ENCODE results near the gene POLR3E. TPM values are rescaled to one million over a fixed set of nuclear protein-coding genes. Genes with fewer than 3 reads are reported as not detected.

Gene POLR3E
- total and polyA plus RNA-seq, 2 donors (not counting 3 experiments of a cell fraction or from before 2014, with no cell fraction given): 48.3 to 62.2 TPM

GRCh38 chr16:22255335-22255734, 41.9 kb upstream of the POLR3E start:
- Histone ChIP-seq H3K9me3 (replicated peaks; ENCODE audit: control insufficient read depth, insufficient read depth, low read length) (no peaks in the 10 kb centered on the region), H3K9ac (replicated peaks; ENCODE audit: extremely low read depth, insufficient read depth, low read length) (no peak overlapping the region), H3K27me3 (ENCODE audit: control insufficient read depth in 2 of 2, insufficient read depth in 2 of 2, low read length in 2 of 2) (no peaks in the 10 kb centered on the region), H3K9me1 (replicated peaks; ENCODE audit: control insufficient read depth, extremely low read depth, insufficient read depth, low read length) (no peaks in the 10 kb centered on the region), H3K36me3 (ENCODE audit: control insufficient read depth in 2 of 2, extremely low read depth in 1 of 2, insufficient read depth in 2 of 2, low read length in 2 of 2) (peaks cover 17 to 38% of the 10 kb centered on the region in 2 experiments), H3K4me1 (ENCODE audit: control insufficient read depth, extremely low read depth, insufficient read depth, low read length) (no peaks in the 10 kb centered on the region), H3K4me3 (replicated peaks in 1 of 3; ENCODE audit: insufficient read depth in 1 of 3, low read depth in 1 of 3, low read length in 3 of 3) (no peak overlapping the region), H3K27ac (ENCODE audit: insufficient read depth, low read depth, low read length) (no peak overlapping the region), H3K79me2 (ENCODE audit: control insufficient read depth, insufficient read depth, low read length) (no peaks in the 10 kb centered on the region), H2AFZ (ENCODE audit: low read depth, low read length) (no peak overlapping the region), H4K20me1 (replicated peaks; ENCODE audit: control insufficient read depth, extremely low read depth, insufficient read depth, low read length) (no peaks in the 10 kb centered on the region), H3K4me2 (ENCODE audit: insufficient read depth, low read length) (no peak overlapping the region)
- DNase-seq (ENCODE audit: low read depth, low spot score): no peak
- dilution Hi-C loops (cut with MboI; ENCODE audit: extremely low pct_ligation_motif_present, low sequenced_read_pairs): no loop called here
- no TSS peak for BruUV-seq (replicated peaks)
- intact Hi-C loops (cut with micrococcal nuclease): no loop called here
- TF ChIP-seq EZH2 (IDR thresholded peaks at IDR 0.05; ENCODE audit: borderline replicate concordance, low read depth, low read length, severe bottlenecking): no peak
- TF ChIP-seq JUN (IDR thresholded peaks at IDR 0.05; ENCODE audit: borderline replicate concordance, insufficient read depth, insufficient read length, low read depth): no peak
- TF ChIP-seq GATA2 (IDR thresholded peaks at IDR 0.05; ENCODE audit: insufficient read depth, insufficient read length, low read depth, low read length): no peak
- no peak for TF ChIP-seq POLR2A (IDR thresholded peaks at IDR 0.05; ENCODE audit: low read depth, low read length)
- no peak for TF ChIP-seq MYC (IDR thresholded peaks at IDR 0.05; ENCODE audit: low read depth, low read length)
- TF ChIP-seq FOS (IDR thresholded peaks at IDR 0.05; ENCODE audit: borderline replicate concordance, insufficient read depth, low read length): no peak
- TF ChIP-seq MAX (IDR thresholded peaks at IDR 0.05; ENCODE audit: insufficient read depth, insufficient read length): no peak
- no peak for TF ChIP-seq POLR2AphosphoS5 (IDR thresholded peaks at IDR 0.05; ENCODE audit: insufficient read depth, low read depth, low read length)
- no peak for TF ChIP-seq CTCF (IDR thresholded peaks at IDR 0.05; ENCODE audit: extremely low read depth in 1 of 2, insufficient read depth in 1 of 2, low read depth in 1 of 2, low read length in 2 of 2)
- CTCF ChIA-PET: interaction anchor here (0.8 kb wide), 1 partner anchor 13 kb away, joined by 3 read pairs; no protein-coding TSS in a partner anchor
- no peak for FAIRE-seq
- POLR2A ChIA-PET: interaction anchor here (0.9 kb wide), 1 partner anchor 49 kb away, joined by 3 read pairs; the partner anchor contains the start of gene EEF2K
